Neutrophil (primary cell): ENCODE results near the gene F11R.

Experiments
- H3K27ac ChIP-seq: fragments of 200-600 bp; sonication (generic); 2 replicates; pipeline ENCODE4 v1.5.1; 2016; ENCODE audit warnings: mild to moderate bottlenecking, moderate library complexity
- H3K27me3 ChIP-seq: fragments of 200-600 bp; sonication (generic); 2 replicates; pipeline ENCODE4 v1.6.0; 2016; ENCODE audit warnings: mild to moderate bottlenecking
- H3K36me3 ChIP-seq: fragments of 200-600 bp; sonication (generic); 2 replicates; pipeline ENCODE4 v1.5.1; 2017
- H3K4me1 ChIP-seq, 2 experiments: fragments of 200-600 bp in 1 of 2; sonication (generic) in 1 of 2; 1 replicate in 1 of 2; 2 replicates in 1 of 2; pipeline versions ENCODE4 v1.5.1 to v1.6.1; 2013 to 2016; ENCODE audit warnings: low read depth in 1 of 2, low read length in 1 of 2, mild to moderate bottlenecking in 1 of 2, moderate library complexity in 1 of 2; ENCODE audit not compliant: control insufficient read depth in 1 of 2, insufficient read depth in 1 of 2
- H3K4me3 ChIP-seq, 2 experiments: fragments of 200-600 bp in 1 of 2; sonication (generic) in 1 of 2; 1 replicate in 1 of 2; 2 replicates in 1 of 2; pipeline ENCODE4 v1.5.1; 2013 to 2016; ENCODE audit warnings: low read depth in 1 of 2, low read length in 1 of 2, mild to moderate bottlenecking in 1 of 2, moderate library complexity in 1 of 2
- H3K9me3 ChIP-seq: fragments of 200-600 bp; sonication (generic); 2 replicates; pipeline ENCODE4 v1.5.1; 2016
- TF ChIP-seq, protein P1 (sequence below): fragments of 200-600 bp; sonication (generic); IDR thresholded peaks from 2 replicates; pipeline ENCODE4 v1.5.1; 2016; ENCODE audit warnings: antibody characterized with exemption

The F11R gene

DNA sequence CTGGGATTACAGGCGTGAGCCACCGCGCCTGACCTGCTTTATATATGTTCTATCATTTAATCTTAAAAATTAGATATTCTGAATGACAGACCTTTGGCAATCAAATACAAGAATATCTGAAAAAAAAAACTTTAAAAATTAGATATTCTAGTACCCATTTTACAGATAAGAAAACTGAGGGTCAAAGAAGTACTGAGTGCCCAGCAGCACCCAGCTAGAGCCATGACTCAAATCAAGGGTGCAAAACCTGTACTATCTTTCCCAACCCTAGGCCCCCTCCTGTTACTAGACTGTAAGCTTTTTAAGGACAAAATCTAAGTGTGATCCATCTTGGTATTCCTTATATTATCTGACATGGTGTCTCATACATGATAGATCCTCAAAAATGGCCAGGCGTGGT is 40.5 kb upstream of the F11R start:
- H3K4me1 ChIP-seq, result peaks cover 37 to 50% of the 10 kb centered on the region in 2 experiments
- H3K27me3 ChIP-seq, result no peaks in the 10 kb centered on the region
- H3K27ac ChIP-seq, result peak overlapping the region; percentile 43
- TF ChIP-seq, protein P1, sequence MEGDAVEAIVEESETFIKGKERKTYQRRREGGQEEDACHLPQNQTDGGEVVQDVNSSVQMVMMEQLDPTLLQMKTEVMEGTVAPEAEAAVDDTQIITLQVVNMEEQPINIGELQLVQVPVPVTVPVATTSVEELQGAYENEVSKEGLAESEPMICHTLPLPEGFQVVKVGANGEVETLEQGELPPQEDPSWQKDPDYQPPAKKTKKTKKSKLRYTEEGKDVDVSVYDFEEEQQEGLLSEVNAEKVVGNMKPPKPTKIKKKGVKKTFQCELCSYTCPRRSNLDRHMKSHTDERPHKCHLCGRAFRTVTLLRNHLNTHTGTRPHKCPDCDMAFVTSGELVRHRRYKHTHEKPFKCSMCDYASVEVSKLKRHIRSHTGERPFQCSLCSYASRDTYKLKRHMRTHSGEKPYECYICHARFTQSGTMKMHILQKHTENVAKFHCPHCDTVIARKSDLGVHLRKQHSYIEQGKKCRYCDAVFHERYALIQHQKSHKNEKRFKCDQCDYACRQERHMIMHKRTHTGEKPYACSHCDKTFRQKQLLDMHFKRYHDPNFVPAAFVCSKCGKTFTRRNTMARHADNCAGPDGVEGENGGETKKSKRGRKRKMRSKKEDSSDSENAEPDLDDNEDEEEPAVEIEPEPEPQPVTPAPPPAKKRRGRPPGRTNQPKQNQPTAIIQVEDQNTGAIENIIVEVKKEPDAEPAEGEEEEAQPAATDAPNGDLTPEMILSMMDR, result no peak
- H3K4me3 ChIP-seq, result no peak overlapping the region
- H3K9me3 ChIP-seq, result no peaks in the 10 kb centered on the region
- H3K36me3 ChIP-seq, result peaks cover 91% of the 10 kb centered on the region

DNA sequence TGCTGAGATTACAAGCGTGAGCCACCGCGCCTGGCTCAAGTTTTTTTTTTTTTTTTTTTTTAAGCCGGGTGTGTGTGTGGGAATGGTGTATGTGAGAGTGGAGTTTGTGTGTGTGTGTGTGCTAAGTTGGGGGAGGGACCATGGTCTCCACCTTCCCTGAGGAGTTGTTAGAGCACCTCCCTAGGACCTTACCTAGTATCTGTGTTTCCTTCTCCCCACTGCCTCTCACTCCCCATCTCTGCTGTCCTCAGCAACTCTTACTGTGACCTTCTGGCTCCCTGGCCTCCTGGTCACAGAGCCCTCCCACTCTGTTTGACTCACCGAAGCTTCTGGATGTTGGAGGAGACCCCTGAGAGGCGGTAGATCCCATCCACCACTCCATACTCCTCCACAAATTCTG is 38.3 kb upstream of the F11R start:
- Histone ChIP-seq H3K4me1 (peaks cover 18 to 30% of the 10 kb centered on the region in 2 experiments), H3K36me3 (peaks cover 95% of the 10 kb centered on the region), H3K27ac (peak overlapping the region; percentile 65)

DNA sequence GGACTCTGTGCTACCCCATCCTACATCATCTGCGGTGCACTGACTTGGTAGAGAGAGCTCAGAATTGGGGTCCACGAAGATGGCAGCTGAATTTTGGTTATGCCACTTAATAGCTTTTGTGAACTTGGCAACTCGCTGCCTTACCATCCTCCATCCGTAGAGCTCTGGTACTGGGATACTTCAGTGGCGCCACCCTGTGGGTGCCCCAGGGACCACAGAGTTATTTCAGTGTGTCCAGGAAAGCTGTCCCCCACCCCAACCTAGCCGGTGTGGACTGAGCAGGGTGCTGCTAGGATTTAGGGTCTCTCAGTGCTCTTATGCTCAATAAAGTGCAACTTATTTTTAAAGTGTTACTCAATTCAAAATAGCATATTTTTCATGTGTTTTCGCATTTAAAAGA is 33.9 kb upstream of the F11R start:
- no peaks in the 10 kb centered on the region for H3K27me3 ChIP-seq
- TF ChIP-seq, protein P1, result peak; percentile 61
- H3K4me3 ChIP-seq, result no peak overlapping the region
- no peaks in the 10 kb centered on the region for H3K9me3 ChIP-seq
- peaks cover 99% of the 10 kb centered on the region for H3K36me3 ChIP-seq
- H3K27ac ChIP-seq, result peak overlapping the region; percentile 39
- peaks cover 2 to 5% of the 10 kb centered on the region in 2 experiments for H3K4me1 ChIP-seq

More for the DNA sequence above, 38.3 kb upstream of the F11R start:
- TF ChIP-seq, protein P1, result no peak
- H3K9me3 ChIP-seq, result no peaks in the 10 kb centered on the region
- no peaks in the 10 kb centered on the region for H3K27me3 ChIP-seq
- H3K4me3 ChIP-seq, result no peak overlapping the region

DNA sequence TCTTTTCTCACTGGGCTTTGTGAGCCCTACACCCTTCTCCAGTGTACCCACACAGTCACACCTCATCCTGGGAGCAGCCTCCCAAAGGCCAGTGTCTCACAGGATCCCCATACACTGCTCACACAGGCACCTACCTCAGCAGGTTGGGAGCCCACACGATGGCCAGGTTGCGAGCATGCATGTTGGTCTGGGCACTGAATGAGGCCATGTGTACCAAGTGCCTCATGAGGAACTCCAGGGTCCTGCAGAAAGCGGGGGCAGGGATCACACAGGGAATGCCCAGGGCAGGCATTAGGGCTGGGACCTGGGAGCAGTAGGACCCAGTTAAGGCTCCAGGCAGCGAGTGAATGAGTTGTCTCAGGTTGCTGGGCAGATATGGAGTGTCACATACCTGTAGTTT is 33.3 kb upstream of the F11R start:
- Histone ChIP-seq H3K4me1 (peaks cover 0 to 6% of the 10 kb centered on the region in 2 experiments), H3K36me3 (peaks cover 99% of the 10 kb centered on the region), H3K4me3 (no peak overlapping the region), H3K27me3 (no peaks in the 10 kb centered on the region), H3K9me3 (no peaks in the 10 kb centered on the region), H3K27ac (peak overlapping the region; percentile 39)
- TF ChIP-seq, protein P1, result no peak

DNA sequence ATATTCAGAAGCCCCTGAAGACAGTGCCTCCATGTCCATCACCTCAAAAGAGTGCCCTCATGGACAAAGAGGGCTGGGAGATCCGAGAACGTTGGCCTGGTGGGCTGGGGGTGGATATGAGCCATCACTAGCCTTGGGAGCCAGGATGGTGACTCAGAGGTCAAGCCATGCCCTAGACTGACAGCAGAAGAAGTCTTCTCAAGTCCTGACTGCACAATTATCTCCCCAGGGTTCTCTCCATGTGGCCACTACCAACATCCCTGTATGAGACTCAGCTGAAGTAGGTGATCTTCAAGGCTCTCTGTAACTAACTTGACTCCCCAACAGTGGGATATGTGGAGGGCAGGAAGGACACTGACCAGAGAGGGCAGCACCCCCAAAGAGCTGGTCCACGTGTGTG is 31.9 kb upstream of the F11R start:
- peak overlapping the region; percentile 13 for H3K27ac ChIP-seq
- H3K36me3 ChIP-seq, result peaks cover 99% of the 10 kb centered on the region
- TF ChIP-seq, protein P1, result no peak

DNA sequence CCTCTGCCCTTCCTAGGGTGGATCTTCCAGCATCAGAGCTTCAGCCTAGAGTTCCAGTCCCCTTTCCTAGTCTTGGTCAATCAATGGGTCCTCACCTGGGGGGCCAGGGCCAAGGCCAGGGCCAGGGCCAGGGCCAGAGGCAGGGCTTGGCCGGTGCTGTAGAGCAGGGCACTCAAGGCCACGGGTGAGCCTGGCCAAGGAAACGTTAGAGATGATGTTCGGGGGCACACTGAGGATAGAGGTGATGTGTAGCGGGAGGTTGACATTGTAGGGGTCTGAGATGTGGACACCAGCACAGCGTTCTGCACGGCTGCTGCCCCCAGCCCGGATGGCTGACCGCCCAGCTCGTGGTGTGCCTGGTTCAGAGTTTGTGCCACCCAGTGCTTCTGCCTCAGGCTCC is 30.3 kb upstream of the F11R start:
- Histone ChIP-seq H3K4me3 (no peak overlapping the region), H3K9me3 (no peaks in the 10 kb centered on the region), H3K27ac (peak overlapping the region; percentile 0), H3K27me3 (no peaks in the 10 kb centered on the region), H3K36me3 (peaks cover 94% of the 10 kb centered on the region), H3K4me1 (peaks cover 11 to 17% of the 10 kb centered on the region in 2 experiments)
- TF ChIP-seq, protein P1, result no peak

More for the DNA sequence above, 31.9 kb upstream of the F11R start:
- no peaks in the 10 kb centered on the region for H3K27me3 ChIP-seq
- H3K9me3 ChIP-seq, result no peaks in the 10 kb centered on the region
- H3K4me3 ChIP-seq, result no peak overlapping the region
- peaks cover 0 to 6% of the 10 kb centered on the region in 2 experiments for H3K4me1 ChIP-seq
